GM12878 (cell line): ENCODE results near the gene TRIM28. TPM values are rescaled to one million over a fixed set of nuclear protein-coding genes. Genes with fewer than 3 reads are reported as not detected.
A peak's percentile ranks its signal among the peaks of the same experiment; 100 is the strongest.

ENCODE experiments used
- ASH2L ChIP-seq: fragments of 300-600, 200-600 bp; sonication (generic); IDR thresholded peaks from 2 replicates; pipeline ENCODE4 v1.6.1; 2017; ENCODE audit warnings: low read depth, mild to moderate bottlenecking, borderline replicate concordance
- BCL11A ChIP-seq: IDR thresholded peaks from 2 replicates; pipeline ENCODE4 v1.6.1; 2011; ENCODE audit warnings: low read depth, low read length
- BHLHE40 ChIP-seq, 2 experiments: fragments of 450-650 bp in 1 of 2; IDR thresholded peaks; 2 replicates each; pipeline ENCODE4 v1.6.1; 2011 to 2017; ENCODE audit warnings: low read depth in 2 of 2, borderline replicate concordance in 1 of 2, improper control_type of control experiment in 1 of 2, low read length in 1 of 2, mild to moderate bottlenecking in 1 of 2
- CHD4 ChIP-seq: fragments of 200-600 bp; sonication (generic); IDR thresholded peaks from 2 replicates; pipeline ENCODE4 v1.6.1; 2016; ENCODE audit warnings: mild to moderate bottlenecking
- ESRRA ChIP-seq: IDR thresholded peaks from 2 replicates; pipeline ENCODE4 v1.6.1; 2012; ENCODE audit warnings: mild to moderate bottlenecking, low read length, improper control_type of control experiment
- HDAC6 ChIP-seq: fragments of 200-600 bp; sonication (generic); IDR thresholded peaks from one replicate; pipeline ENCODE4 v1.8.0; 2017; ENCODE audit warnings: antibody characterized with exemption; ENCODE audit not compliant: unreplicated experiment
- IKZF1 ChIP-seq: fragments of 450-650 bp; conservative IDR thresholded peaks from 2 replicates; pipeline ENCODE4 v1.6.1; 2017; ENCODE audit warnings: antibody characterized with exemption, mild to moderate bottlenecking
- IRF4 ChIP-seq: IDR thresholded peaks from 2 replicates; pipeline ENCODE4 v1.6.1; 2011; ENCODE audit warnings: low read depth, low read length
- KAT2A ChIP-seq: conservative IDR thresholded peaks from 2 replicates; pipeline ENCODE4 v1.6.1; 2011; ENCODE audit warnings: low read depth, low read length; ENCODE audit not compliant: control insufficient read depth
- MTA3 ChIP-seq: IDR thresholded peaks from 2 replicates; pipeline ENCODE4 v1.6.1; 2012; ENCODE audit warnings: low read length, inconsistent platforms, borderline replicate concordance
- NBN ChIP-seq: fragments of 450-650 bp; IDR thresholded peaks from 2 replicates; pipeline ENCODE4 v1.6.1; 2016
- NFYB ChIP-seq: IDR thresholded peaks from 2 replicates; pipeline ENCODE4 v1.6.1; 2011; ENCODE audit warnings: low read depth, mild to moderate bottlenecking, low read length, improper control_type of control experiment, moderate library complexity; ENCODE audit not compliant: insufficient read depth
- NRF1 ChIP-seq: conservative IDR thresholded peaks from 2 replicates; pipeline ENCODE4 v1.6.1; 2011; ENCODE audit warnings: mild to moderate bottlenecking, low read depth, low read length, improper control_type of control experiment
- RBBP5 ChIP-seq: fragments of 200-600 bp; sonication (generic); conservative IDR thresholded peaks from 2 replicates; pipeline ENCODE4 v1.6.1; 2016
- RCOR1 ChIP-seq: conservative IDR thresholded peaks from 2 replicates; pipeline ENCODE4 v1.6.1; 2012; ENCODE audit warnings: low read depth, low read length, improper control_type of control experiment
- SMAD5 ChIP-seq: IDR thresholded peaks from 2 replicates; pipeline ENCODE4 v1.6.1; 2016; ENCODE audit warnings: antibody characterized with exemption, low read depth
- WRNIP1 ChIP-seq: IDR thresholded peaks from 2 replicates; pipeline ENCODE4 v1.6.1; 2011; ENCODE audit warnings: low read depth, low read length, improper control_type of control experiment, borderline replicate concordance
- ZNF207 ChIP-seq: fragments of 450-650 bp; IDR thresholded peaks from 2 replicates; pipeline ENCODE4 v1.6.1; 2014; ENCODE audit warnings: antibody characterized with exemption, mild to moderate bottlenecking, borderline replicate concordance
- polyA plus RNA-seq, 11 experiments: library from polyadenylated mRNA; depleted of rRNA in 4 of 11; unstranded in 6 of 11; stranded (reverse) in 5 of 11; fragments of >200 nt; fragmentation: Nextera tagmentation in 4 of 11; fragmentation: Illumina TruSeq in 1 of 11; extraction: Ambion mirVana in 4 of 11; extraction: Trizol in 1 of 11; gene quantifications; 1 replicate in 1 of 11; 2 replicates in 10 of 11; pipeline versions ENCODE4 v1.2.1 to v1.2.3, GENCODE V29; 2011 to 2016; ENCODE audit warnings: inconsistent platforms in 2 of 11, missing spikeins in 2 of 11, low read depth in 1 of 11
- total RNA-seq, 4 experiments: library from RNA; depleted of rRNA in 3 of 4; stranded (reverse); fragments of >200 nt in 3 of 4; fragmentation: Illumina TruSeq in 1 of 4; extraction: Trizol in 1 of 4; gene quantifications; 2 replicates each; pipeline versions ENCODE4 v1.2.1 to v1.2.3, GENCODE V29; 2013 to 2021
- TF ChIP-seq, protein P1 (sequence below): fragments of 450-650 bp; IDR thresholded peaks from 2 replicates; pipeline ENCODE4 v1.6.1; 2016; ENCODE audit warnings: mild to moderate bottlenecking, moderate library complexity, borderline replicate concordance
- TF ChIP-seq, protein P2 (sequence below), 3 experiments: IDR thresholded peaks in 2 of 3; conservative IDR thresholded peaks in 1 of 3; 2 replicates each; pipeline ENCODE4 v1.5.1; 2011; ENCODE audit warnings: low read depth in 3 of 3, low read length in 3 of 3, mild to moderate bottlenecking in 3 of 3, control low read depth in 2 of 3, moderate library complexity in 2 of 3, inconsistent platforms in 1 of 3, mixed read lengths in 1 of 3; ENCODE audit not compliant: control insufficient read depth in 2 of 3, insufficient read depth in 1 of 3; ENCODE audit errors: extremely low read depth in 1 of 3
- TF ChIP-seq, protein P3 (sequence below): fragments of 450-650 bp; IDR thresholded peaks from 2 replicates; pipeline ENCODE4 v1.6.1; 2014; ENCODE audit warnings: mild to moderate bottlenecking
- TF ChIP-seq, protein P4 (sequence below): IDR thresholded peaks from 2 replicates; pipeline ENCODE4 v1.6.1; 2012; ENCODE audit warnings: low read depth, low read length, improper control_type of control experiment

TRIM28 gene
- total and polyA plus RNA-seq, 10 of the 15 experiments (the other 5 are each of a cell fraction or from before 2014, with no cell fraction given), result 5.0 to 650 (median 296) TPM

DNA sequence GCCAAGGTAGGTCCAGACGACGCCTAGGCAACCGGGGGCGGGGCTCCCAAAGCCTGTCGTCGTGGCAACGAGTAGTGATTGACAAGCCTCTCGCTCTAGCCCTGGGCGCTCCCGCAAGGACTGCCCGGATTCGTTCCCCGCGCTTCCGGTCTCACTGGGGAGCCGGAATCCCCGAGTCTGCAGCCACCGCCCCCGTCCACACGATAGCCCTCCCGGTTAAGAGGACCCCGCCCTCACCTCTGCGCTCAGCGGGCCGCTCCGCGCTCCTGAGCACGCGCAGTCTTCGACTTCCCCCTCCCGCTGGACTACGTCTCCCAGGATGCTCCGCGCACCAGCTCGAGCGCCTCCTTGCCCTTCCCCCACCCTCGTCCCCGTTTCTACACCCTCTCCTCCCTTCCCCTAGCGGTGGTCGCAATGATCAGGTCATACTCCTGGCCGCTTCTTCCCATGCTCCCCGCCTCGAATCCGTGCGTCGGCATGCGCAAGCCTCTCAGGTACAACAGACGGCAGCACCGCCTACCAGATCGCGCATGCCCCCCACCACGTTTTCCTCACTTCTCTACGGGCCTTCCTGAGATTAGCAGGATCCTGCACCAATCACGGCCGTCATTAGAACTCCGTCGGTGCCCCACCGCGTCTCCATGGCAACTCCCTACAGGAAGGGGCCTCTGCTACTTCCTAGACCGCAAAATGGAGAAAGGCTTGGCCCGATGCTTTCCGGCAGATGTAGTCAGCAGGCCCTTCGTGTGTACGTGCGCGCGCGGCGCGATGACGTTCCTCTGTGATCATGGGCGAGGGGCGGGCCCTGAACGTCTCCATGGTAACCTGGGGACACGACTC is 29.2 kb downstream of the TRIM28 start, which contains the start of gene MZF1 (continued):
- TF ChIP-seq, protein P1, sequence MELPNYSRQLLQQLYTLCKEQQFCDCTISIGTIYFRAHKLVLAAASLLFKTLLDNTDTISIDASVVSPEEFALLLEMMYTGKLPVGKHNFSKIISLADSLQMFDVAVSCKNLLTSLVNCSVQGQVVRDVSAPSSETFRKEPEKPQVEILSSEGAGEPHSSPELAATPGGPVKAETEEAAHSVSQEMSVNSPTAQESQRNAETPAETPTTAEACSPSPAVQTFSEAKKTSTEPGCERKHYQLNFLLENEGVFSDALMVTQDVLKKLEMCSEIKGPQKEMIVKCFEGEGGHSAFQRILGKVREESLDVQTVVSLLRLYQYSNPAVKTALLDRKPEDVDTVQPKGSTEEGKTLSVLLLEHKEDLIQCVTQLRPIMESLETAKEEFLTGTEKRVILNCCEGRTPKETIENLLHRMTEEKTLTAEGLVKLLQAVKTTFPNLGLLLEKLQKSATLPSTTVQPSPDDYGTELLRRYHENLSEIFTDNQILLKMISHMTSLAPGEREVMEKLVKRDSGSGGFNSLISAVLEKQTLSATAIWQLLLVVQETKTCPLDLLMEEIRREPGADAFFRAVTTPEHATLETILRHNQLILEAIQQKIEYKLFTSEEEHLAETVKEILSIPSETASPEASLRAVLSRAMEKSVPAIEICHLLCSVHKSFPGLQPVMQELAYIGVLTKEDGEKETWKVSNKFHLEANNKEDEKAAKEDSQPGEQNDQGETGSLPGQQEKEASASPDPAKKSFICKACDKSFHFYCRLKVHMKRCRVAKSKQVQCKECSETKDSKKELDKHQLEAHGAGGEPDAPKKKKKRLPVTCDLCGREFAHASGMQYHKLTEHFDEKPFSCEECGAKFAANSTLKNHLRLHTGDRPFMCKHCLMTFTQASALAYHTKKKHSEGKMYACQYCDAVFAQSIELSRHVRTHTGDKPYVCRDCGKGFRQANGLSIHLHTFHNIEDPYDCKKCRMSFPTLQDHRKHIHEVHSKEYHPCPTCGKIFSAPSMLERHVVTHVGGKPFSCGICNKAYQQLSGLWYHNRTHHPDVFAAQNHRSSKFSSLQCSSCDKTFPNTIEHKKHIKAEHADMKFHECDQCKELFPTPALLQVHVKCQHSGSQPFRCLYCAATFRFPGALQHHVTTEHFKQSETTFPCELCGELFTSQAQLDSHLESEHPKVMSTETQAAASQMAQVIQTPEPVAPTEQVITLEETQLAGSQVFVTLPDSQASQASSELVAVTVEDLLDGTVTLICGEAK, result peak; percentile 82
- peak; percentile 61 for TF ChIP-seq NRF1
- no peak for TF ChIP-seq ESRRA
- TF ChIP-seq KAT2A, result no peak
- peak; percentile 68 for TF ChIP-seq NFYB
- peak; percentile 8; the same call in 1 of the 2 replicates for TF ChIP-seq IRF4
- no peak for TF ChIP-seq RBBP5
- TF ChIP-seq, protein P2, sequence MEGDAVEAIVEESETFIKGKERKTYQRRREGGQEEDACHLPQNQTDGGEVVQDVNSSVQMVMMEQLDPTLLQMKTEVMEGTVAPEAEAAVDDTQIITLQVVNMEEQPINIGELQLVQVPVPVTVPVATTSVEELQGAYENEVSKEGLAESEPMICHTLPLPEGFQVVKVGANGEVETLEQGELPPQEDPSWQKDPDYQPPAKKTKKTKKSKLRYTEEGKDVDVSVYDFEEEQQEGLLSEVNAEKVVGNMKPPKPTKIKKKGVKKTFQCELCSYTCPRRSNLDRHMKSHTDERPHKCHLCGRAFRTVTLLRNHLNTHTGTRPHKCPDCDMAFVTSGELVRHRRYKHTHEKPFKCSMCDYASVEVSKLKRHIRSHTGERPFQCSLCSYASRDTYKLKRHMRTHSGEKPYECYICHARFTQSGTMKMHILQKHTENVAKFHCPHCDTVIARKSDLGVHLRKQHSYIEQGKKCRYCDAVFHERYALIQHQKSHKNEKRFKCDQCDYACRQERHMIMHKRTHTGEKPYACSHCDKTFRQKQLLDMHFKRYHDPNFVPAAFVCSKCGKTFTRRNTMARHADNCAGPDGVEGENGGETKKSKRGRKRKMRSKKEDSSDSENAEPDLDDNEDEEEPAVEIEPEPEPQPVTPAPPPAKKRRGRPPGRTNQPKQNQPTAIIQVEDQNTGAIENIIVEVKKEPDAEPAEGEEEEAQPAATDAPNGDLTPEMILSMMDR (IDR thresholded peaks at IDR 0.05 in 2 of 3, conservative IDR thresholded peaks at IDR 0.05 in 1 of 3; ENCODE audit: control insufficient read depth in 2 of 3, extremely low read depth in 1 of 3, insufficient read depth in 1 of 3, low read depth in 3 of 3, low read length in 3 of 3), result 0 out of 6 replicates have a peak, but pooled peaks of 2 of the 3 experiments have one; percentile 10 to 16
- TF ChIP-seq, protein P3, sequence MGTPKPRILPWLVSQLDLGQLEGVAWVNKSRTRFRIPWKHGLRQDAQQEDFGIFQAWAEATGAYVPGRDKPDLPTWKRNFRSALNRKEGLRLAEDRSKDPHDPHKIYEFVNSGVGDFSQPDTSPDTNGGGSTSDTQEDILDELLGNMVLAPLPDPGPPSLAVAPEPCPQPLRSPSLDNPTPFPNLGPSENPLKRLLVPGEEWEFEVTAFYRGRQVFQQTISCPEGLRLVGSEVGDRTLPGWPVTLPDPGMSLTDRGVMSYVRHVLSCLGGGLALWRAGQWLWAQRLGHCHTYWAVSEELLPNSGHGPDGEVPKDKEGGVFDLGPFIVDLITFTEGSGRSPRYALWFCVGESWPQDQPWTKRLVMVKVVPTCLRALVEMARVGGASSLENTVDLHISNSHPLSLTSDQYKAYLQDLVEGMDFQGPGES, result peak; percentile 64
- no peak for TF ChIP-seq CHD4
- peak; percentile 96 for TF ChIP-seq IKZF1
- no peak for TF ChIP-seq ASH2L
- TF ChIP-seq, protein P4, sequence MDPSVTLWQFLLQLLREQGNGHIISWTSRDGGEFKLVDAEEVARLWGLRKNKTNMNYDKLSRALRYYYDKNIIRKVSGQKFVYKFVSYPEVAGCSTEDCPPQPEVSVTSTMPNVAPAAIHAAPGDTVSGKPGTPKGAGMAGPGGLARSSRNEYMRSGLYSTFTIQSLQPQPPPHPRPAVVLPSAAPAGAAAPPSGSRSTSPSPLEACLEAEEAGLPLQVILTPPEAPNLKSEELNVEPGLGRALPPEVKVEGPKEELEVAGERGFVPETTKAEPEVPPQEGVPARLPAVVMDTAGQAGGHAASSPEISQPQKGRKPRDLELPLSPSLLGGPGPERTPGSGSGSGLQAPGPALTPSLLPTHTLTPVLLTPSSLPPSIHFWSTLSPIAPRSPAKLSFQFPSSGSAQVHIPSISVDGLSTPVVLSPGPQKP, result peak; percentile 85
- TF ChIP-seq RCOR1, result 0 out of 2 replicates have a peak, but pooled peaks have one; percentile 19
- TF ChIP-seq NBN, result peak; percentile 90
- TF ChIP-seq MTA3, result no peak
- no peak for TF ChIP-seq WRNIP1
- peak; percentile 49 to 56; a peak in 3 of 4 replicates for TF ChIP-seq BHLHE40 (IDR thresholded peaks at IDR 0.05; ENCODE audit: borderline replicate concordance in 1 of 2, low read depth in 2 of 2, low read length in 1 of 2)
- no peak for TF ChIP-seq BCL11A
- 0 out of 2 replicates have a peak, but pooled peaks have one; percentile 36 for TF ChIP-seq SMAD5
- TF ChIP-seq ZNF207, result peak; percentile 91
- TF ChIP-seq HDAC6, result no peak
